A549 treated with Hydrocortisone at 1 μM for 4 hours (cell line): Measurements from ENCODE around the gene TMPRSS7. TPM values are rescaled to one million over a fixed set of nuclear protein-coding genes. Genes with fewer than 3 reads are reported as not detected.

Experiments used
- total RNA-seq: library from RNA; stranded (reverse); fragments of 200-300 nt; extraction: Qiagen RNA extraction; gene quantifications from 5 replicates; pipeline ENCODE4 v1.2.3, GENCODE V29; 2022

The TMPRSS7 gene
- 0.06 to 0.15 TPM (median 0.06 TPM) in 4 of 5 replicates, not detected in the other for total RNA-seq

GRCh38 chr3:112034436-112034835 lies at the start of gene TMPRSS7:
TSS of gene TMPRSS7 (plus strand) at chr3:112034736. CDS start at chr3:112034846, 110 bp downstream.

GRCh38 chr3:111998636-111999483 lies 35.7 kb upstream of the TMPRSS7 start, which contains the start of gene TAGLN3:
TSS of gene TAGLN3 (plus strand) at chr3:111998922. CDS start at chr3:111999423, 501 bp downstream.

GRCh38 chr3:112086076-112086854 lies 51.7 kb downstream of the TMPRSS7 start, which contains the start of gene C3orf52:
TSS of gene C3orf52 (plus strand) at chr3:112086389. CDS start at chr3:112086408, 19 bp downstream.

Other genes starting within 250 kb of the TMPRSS7 start
- gene PHLDB2, start 175.5 kb upstream of the TMPRSS7 start, total RNA-seq, result 12.7 to 23.3 TPM (median 18.7 TPM) in 5 replicates
- gene ABHD10, start 55.7 kb upstream of the TMPRSS7 start, total RNA-seq, result 15.0 to 19.6 TPM (median 17.9 TPM) in 5 replicates
- gene TAGLN3, start 35.8 kb upstream of the TMPRSS7 start, total RNA-seq, result not detected in 5 replicates
- gene C3orf52, start 51.7 kb downstream of the TMPRSS7 start, total RNA-seq, result 9.6 to 12.3 TPM (median 11.6 TPM) in 5 replicates
- not detected in 5 replicates for gene GCSAM, start 98.5 kb downstream of the TMPRSS7 start, total RNA-seq